ENCODE results near the gene KCNE3.

DNA sequence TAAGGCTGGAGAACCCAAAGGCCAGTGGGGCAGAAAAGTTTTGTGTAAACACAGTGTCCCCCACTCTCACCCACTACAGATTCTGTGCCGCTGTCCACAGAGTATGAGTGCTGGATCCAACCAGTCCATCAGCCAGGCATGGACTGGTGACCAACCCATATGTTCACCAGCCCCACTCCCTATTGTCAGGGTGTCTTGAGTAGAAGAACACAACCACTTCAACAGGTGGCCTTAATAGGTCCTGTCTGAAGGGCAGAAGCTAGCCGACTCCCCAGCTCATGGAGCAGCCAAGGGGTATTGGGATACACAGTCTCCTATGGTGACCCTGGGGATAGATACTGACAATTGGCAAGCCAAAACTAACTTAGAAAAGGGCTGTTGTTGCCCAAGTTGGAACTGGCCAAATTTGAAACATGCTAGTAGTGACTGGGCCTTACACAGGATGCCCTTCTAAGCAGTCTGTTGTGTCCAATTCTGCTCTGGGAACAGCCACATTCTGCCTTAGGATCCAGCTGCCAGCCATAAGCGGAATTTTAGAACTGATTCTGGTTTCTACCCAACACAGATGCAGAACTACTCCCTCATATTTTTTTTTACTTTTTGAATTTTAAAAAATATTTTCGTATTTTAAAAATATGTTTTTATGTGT is 49.4 kb downstream of the KCNE3 start:
- TF ChIP-seq POLR2A (IDR thresholded peaks at IDR 0.05; ENCODE audit: extremely low read depth, insufficient read length) (no peak), MYC (IDR thresholded peaks at IDR 0.05; ENCODE audit: low read depth, low read length) (no peak)
- TF ChIP-seq, protein P1, sequence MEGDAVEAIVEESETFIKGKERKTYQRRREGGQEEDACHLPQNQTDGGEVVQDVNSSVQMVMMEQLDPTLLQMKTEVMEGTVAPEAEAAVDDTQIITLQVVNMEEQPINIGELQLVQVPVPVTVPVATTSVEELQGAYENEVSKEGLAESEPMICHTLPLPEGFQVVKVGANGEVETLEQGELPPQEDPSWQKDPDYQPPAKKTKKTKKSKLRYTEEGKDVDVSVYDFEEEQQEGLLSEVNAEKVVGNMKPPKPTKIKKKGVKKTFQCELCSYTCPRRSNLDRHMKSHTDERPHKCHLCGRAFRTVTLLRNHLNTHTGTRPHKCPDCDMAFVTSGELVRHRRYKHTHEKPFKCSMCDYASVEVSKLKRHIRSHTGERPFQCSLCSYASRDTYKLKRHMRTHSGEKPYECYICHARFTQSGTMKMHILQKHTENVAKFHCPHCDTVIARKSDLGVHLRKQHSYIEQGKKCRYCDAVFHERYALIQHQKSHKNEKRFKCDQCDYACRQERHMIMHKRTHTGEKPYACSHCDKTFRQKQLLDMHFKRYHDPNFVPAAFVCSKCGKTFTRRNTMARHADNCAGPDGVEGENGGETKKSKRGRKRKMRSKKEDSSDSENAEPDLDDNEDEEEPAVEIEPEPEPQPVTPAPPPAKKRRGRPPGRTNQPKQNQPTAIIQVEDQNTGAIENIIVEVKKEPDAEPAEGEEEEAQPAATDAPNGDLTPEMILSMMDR (IDR thresholded peaks at IDR 0.05; ENCODE audit: low read depth, low read length) = no peak
- TF ChIP-seq, protein P2, sequence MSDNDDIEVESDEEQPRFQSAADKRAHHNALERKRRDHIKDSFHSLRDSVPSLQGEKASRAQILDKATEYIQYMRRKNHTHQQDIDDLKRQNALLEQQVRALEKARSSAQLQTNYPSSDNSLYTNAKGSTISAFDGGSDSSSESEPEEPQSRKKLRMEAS (IDR thresholded peaks at IDR 0.05; ENCODE audit: low read depth, low read length) = no peak

Measured in NB4 (cell line).